AG10803 (cell line): ENCODE results near the gene DHX29.
A peak's percentile ranks its signal among the peaks of the same experiment; 100 is the strongest.
"Not testable (repeated sequence)": the region's sequence is repeated elsewhere in the genome, so short reads cannot be mapped to it uniquely, and the experiment has no call there.

ENCODE experiments used
- DNase-seq: peaks from one replicate; pipeline ENCODE4 v3.0.0; 2010; ENCODE audit warnings: low read depth
- H3K4me3 ChIP-seq: 2 replicates; pipeline ENCODE4 v1.5.1; 2011; ENCODE audit warnings: mild to moderate bottlenecking, low read length, control low read depth
- CTCF ChIP-seq: conservative IDR thresholded peaks from 2 replicates; pipeline ENCODE4 v1.5.1; 2011; ENCODE audit warnings: mild to moderate bottlenecking, low read length, control low read depth, inconsistent platforms

Gene DHX29

GRCh38 chr5:55325621-55326020 lies 18.1 kb upstream of the DHX29 start:
- H3K4me3 ChIP-seq, result no peak overlapping the region
- TF ChIP-seq CTCF, result no peak
- DNase-seq, result no peak

DNA sequence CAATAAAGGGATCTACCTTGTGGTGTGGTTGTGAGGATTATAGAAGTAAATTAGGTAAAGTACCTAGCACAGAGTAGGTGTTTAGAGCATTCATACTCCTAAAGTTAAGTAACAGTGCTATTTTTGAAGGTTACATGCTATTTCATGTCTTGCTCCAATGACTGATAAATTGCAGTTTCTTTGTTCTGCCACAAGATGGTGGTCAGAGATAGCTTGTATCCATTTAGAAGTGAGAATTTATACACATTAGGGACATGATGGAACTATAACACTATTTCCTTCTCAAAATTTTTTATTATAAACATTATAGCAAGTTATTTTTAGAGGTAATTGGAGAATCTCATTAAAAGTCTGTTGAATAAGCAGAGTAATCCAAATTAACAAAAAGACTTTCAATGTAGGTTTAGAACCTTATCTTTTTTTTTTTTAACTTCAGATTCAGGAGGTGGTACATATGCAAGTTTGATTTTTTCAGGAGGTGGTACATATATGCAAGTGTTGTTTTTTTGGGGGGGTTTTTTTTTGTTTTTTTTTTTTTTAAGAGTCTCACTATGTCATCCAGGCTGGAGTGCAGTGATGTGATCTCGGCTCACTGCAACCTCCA lies 17.4 kb upstream of the DHX29 start:
- peak; percentile 68 for DNase-seq
- TF ChIP-seq CTCF, result peak; percentile 79
- H3K4me3 ChIP-seq, result no peak overlapping the region

DNA sequence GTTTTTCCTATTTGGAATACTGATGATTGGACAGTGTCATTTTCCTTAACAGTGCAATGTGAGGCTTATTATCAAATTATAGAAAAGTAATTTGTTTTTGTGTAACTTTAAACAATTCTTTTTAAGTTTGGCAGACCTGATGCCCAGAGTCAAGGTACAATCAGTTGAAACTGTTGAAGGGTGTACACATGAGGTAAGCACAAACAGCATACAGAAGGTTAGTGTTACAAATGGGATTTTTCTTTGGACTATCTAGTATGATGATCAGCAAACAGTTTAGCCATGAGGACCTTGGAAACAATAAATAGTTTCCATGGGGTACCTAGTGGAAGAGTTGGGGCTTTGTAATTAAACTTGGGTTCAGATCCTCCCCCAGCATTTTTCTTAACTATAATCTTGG lies 16.5 kb upstream of the DHX29 start:
- TF ChIP-seq CTCF, result no peak
- no peak for DNase-seq
- H3K4me3 ChIP-seq, result no peak overlapping the region

DNA sequence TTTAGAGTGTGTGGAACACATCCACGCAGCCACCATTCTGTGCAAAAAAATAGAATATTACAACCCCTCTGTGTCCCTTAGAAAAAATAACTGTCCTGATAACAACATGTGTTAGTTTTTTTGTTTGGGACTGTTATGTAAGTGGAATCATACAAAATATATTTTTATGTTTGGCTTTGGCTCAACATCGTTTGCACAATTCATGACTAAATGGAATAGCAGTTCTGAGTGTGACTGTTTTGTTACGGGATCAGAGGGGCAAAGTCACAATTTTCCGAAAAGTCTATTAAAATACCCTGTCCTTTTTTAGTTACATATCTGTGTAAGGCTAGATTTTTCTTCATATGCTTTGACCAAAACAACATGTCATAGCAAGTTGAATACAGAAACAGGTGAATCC lies 13.1 kb upstream of the DHX29 start:
- no peak for TF ChIP-seq CTCF
- peak; percentile 46 for DNase-seq
- H3K4me3 ChIP-seq, result no peak overlapping the region

DNA sequence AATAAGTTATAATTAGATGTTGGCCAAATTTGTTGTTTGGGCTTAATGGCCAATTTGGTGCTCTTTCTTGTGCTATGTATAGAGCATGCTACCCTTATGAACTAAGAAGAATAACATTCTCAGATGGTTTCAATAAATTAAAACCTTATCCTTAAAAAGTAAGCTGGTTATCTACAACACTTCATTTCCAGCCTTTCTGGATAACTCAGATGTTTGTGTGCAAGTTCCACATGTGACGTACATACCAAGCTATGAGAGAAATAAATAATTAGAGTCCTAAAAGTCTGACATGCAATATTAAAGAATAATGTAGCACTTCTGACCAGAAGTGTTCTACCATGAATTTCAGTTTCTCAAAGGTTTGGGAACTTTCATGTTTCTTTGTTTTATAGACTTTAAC lies 12.0 kb upstream of the DHX29 start:
- no peak for TF ChIP-seq CTCF
- peak; percentile 45 for DNase-seq
- no peak overlapping the region for H3K4me3 ChIP-seq

GRCh38 chr5:55318237-55318636 lies 10.7 kb upstream of the DHX29 start:
- H3K4me3 ChIP-seq, DNase-seq: not testable (repeated sequence)

DNA sequence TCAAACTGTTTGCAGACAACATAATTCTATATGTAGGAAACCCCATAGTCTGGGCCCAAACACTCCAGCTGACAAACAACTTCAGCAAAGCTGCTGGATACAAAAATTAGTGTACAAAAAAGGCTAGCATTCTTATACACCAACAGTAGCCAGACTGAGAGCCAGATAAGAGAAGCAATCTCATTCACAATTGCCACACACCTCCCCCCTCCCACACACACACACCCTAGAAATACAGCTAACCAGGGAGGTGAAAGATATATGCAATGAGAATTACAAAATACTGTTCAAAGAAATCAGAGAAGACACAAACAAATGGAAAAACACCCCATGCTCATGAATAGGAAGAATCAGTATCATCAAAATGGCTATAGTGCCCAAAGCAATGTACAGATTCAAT lies 9.3 kb upstream of the DHX29 start:
- DNase-seq, result no peak
- H3K4me3 ChIP-seq, result no peak overlapping the region
- TF ChIP-seq CTCF, result no peak

- DNase-seq, result no peak
- no peak overlapping the region for H3K4me3 ChIP-seq
- TF ChIP-seq CTCF, result no peak
These were observed 8.8 kb upstream of the DHX29 start for GRCh38 chr5:55316289-55316688.
